Measurements from ENCODE around the gene SRPRA. TPM values are rescaled to one million over a fixed set of nuclear protein-coding genes. Genes with fewer than 3 reads are reported as not detected.

The SRPRA gene
- total RNA-seq, 2 experiments from 2014 or later: 127 to 128 TPM

Other genes with a start within 250 kb of the SRPRA start
- 1 to 10 TPM; 3.2 to 4.0 TPM for gene CDON, start 206.0 kb downstream of the SRPRA start, total RNA-seq
- gene RPUSD4, start 57.2 kb downstream of the SRPRA start, total RNA-seq: 10 to 100 TPM; 38.3 to 43.4 TPM
- 1 to 10 TPM; 8.9 to 9.5 TPM for gene FAM118B, start 57.1 kb downstream of the SRPRA start, total RNA-seq
- 10 to 100 TPM; 46.0 to 47.3 TPM for gene FOXRED1, start 259 bp upstream of the SRPRA start, total RNA-seq
- gene TIRAP, start 14.2 kb upstream of the SRPRA start, total RNA-seq: 1 to 10 TPM; 4.6 to 4.9 TPM
- 10 to 100 TPM; 17.2 to 18.8 TPM for gene DCPS, start 35.2 kb upstream of the SRPRA start, total RNA-seq
- 10 to 100 TPM; 10.7 to 11.7 TPM for gene ST3GAL4, start 86.8 kb upstream of the SRPRA start, total RNA-seq

All from activated CD8-positive, alpha-beta T cell treated with anti-CD3 and anti-CD28 coated beads for 36 hours (primary cell).